HG03558 (cell line): ENCODE results near the gene TUBE1.
"Not testable (repeated sequence)": the region's sequence is repeated elsewhere in the genome, so short reads cannot be mapped to it uniquely, and the experiment has no call there.

Source experiments
- ATAC-seq: cut with Tn5 transposase; IDR thresholded peaks from one replicate; pipeline ENCODE4 v1.9.1; 2021; ENCODE audit warnings: moderate number of reproducible peaks; ENCODE audit not compliant: unreplicated experiment; ENCODE audit errors: extremely low read depth

The TUBE1 gene

DNA sequence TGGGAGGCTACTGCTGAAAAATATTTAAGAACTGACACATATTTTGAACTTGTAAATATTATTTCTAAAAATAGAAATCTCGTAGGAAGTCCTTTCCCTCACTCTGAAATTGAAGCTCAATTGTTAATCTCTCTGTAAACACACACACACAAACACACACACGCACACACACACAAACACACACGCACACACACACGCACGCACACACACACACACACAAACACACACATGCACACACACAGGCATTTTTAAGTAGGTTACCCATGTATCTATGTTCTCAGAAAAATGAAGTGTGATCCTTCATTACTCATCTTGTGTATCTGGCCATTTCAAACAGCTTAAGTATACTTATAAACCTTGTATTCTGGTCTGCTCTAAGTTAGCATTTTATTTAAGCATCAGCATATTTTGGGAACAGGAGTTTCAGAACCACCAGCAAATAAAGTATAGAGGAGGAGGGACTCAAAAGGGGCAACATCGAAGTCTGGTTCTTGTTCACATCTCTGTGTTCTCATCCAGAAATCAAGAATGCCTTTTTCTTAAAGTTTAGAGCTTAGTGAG, 21.8 kb downstream of the TUBE1 start:
- no peak for ATAC-seq

DNA sequence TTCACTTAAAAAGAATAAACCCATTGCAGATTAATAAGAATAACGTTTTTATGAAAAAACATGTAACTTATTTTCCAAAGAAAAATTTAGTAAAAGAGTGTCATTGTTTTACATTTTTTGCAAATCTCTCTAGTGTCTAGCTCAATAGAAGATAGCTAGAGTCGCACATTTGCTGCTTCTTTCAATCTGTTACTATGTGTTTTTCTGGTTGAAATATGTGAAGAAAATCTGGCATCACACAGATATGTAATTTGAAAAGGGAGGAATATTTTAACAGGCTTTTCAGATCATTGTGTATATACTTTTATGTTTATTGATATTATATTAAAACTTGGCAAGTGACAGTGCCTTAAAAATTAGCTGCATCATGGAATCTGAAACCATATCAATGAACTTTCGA, 24.3 kb downstream of the TUBE1 start:
- ATAC-seq: no peak

DNA sequence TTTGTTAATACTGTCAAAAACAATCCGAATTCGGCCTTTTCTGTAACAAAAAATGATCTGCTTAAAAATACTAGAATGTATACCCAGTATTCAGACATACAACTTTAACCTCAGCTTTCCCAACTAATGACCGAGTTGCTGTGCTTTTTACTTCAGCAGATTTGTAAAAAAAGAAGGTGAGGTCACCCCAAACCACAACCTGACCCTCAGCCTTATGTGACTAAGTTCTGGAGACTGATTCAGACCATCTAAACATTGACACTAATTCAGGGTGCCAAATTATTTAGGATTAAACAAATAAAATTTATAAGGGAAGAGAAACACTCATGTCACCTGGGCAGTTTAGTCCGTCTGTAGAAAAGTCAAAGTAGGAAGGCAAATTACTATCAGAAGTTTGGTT, 25.7 kb downstream of the TUBE1 start:
- ATAC-seq: no peak

DNA sequence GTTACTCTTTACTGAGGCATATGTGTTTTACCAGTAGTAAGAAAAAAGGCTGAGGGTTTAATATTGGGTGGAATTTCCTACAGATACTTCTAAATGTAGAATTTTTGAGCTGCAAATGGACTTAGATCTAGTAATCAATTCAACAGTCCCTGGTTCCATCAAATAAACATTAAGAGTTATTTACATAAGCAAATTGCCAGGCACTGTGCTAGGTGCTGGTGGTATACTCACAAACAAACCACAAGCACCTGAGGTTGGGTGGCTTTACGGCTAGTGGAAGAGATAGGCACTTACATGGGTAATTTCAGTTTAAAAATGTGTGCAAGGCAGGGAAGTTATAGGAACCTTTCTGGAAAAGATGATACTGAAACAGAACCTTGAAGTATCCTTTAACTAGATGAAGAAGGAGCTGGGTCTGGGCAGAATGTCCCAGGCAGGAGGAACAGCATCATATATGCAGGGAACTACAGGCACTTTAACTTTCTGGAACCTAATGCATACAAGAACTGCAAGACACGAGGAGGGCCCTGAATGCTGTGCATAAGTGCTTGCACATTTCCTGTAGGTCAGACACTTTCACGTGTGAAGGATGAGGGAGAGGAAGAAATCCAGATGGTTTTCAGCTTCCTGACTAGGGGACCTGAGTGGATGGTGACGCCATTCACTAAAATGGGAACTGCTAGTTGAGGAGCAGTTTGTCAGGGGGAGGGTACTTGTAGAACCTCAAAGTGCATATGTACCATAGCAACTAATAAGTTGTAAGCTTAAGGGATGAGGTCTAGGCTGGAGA, 28.8 kb downstream of the TUBE1 start:
- ATAC-seq: no peak

DNA sequence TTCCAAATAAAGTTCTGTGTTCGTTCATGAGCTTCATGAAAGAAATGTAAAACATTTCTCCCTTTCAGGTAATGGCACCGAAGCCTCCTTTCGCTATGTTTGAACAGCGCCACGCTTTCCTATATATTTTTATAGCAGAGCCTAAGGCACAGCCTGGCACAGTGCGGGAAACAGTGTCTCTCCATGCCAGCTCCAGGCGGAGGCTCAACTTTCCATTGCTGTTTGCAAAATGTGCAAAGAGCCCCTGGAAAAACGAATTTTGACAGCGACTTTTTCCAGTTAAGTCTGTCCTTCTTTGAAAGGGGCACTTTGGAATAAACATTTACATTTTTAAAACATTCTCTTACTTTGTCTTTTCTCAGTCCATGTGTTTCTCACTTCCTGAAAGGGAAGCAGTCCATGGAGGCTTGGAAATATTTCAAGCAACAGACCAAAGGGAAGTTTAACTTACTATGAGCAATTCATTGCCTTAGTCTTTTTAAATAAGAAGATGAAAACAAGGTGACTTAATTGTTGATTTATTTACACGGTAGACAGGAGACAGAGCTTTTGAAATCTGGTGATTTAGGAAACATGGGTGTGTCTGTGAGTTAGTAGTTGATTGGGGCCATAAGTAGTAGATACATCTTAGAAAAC, 32.6 kb downstream of the TUBE1 start:
- no peak for ATAC-seq

DNA sequence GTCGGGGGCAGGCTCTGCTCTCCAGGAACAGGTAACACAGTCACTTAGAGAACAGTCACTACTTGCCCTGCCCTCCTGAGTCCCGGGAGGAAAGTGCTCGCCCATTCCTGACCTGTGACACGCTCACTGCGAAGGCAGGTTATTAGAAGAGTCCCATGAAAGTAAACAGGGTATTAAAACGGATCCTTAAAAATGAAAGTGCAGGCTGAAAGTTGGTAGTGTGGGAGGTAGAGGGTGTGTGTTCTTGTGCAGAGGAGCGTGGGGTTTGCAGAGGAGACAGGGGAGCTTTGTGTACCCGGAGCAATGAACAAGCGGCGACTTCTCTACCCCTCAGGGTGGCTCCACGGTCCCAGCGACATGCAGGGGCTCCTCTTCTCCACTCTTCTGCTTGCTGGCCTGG, 33.3 kb downstream of the TUBE1 start, which contains the start of gene CCN6:
CCN6 (plus strand) TSS at position 104 of the 400 bp plus-strand sequence; CDS start at position 358, 254 bp downstream.
- no peak for ATAC-seq

DNA sequence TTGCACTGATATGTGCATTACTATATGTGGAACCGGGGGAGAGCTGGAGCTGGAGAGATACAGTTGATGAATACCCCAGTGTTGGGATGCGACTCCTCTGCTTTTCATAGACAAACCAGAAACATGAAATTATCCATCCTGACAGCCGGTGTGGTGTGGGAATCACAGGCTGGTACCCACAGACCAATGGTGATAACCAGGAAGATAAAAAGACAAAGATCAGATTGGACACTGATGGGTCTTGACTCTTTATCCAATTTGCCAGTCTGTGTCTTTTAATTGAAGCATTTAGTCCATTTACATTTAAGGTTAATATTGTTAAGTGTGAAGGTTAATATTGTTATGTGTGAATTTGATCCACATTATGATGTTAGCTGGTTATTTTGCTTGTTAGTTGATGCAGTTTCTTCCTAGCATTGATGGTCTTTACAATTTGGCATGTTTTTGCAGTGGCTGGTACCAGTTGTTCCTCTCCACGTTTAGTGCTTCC, 36.0 kb downstream of the TUBE1 start:
- not testable (repeated sequence) for ATAC-seq

DNA sequence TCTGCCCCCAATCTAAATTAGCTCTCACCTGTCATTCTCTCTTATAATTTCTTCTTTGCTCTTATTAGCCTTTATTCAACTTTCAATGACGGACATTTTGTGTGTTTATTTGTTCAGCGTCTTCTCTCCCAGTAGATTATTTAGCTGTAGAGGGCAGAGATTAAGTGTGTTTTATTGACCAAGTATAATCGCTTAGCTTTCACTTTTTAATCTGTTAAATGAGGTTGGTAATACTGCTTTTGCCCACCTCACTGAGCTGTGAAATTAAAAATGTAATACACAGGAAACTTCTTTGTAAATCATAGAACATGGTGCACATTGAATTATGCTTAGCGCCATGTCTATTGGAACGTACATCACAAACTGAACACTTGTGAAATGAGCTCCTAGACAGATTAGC, 36.9 kb downstream of the TUBE1 start:
- ATAC-seq: no peak

DNA sequence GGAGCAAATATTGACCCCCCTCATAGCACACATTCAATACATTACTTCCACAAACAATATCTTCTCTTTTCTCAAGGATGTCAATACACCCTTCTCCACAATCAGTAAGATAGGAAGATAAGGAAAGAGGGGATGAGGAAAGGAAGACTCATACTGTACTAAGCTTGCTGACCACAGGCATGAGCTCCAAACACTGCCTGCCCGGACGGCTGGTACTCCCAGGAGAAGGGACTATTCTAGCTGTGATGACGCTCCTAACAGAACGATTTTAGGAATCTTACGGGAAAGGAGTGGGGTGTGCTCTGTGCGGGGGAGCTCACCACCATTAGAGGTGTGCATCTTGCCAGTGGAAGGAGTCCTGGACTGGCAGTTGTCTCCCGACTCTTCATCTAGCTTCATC, 37.3 kb downstream of the TUBE1 start:
- ATAC-seq: no peak

DNA sequence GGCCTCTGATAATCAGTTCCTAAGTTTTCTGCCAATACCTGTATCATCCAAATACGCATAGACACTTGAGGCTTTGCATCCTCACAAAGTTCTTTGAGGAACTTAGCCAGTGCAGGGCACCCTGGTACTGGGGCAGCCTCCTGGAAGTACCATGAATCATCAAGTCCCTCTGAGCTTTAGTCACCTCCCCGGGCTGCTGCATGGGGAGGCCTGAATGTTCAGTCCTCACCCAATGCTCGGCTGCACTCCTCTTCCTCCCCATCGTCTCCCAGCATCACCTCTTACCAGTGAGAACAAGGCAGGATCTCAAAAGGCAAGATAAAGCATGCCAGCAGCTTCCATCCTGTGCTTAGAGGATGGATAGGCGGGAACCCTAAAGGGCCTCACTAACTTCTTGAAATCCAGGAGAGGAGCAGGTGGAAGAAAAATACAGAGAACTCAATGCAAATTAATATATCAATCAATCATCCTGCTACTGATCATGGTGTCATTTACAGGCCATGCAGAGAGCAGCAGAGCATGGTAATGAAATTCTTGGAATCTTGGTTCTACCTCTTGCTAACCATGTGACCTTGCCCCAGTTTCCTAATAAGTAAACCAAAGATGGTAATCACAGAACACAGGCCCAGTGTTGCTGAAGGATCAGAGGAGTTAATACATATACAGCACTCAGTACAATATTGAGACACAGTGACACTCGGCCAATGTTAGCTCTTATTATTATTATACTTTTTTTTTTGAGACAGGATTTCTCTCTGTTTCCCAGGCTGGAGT, 38.1 kb downstream of the TUBE1 start:
- ATAC-seq: no peak

DNA sequence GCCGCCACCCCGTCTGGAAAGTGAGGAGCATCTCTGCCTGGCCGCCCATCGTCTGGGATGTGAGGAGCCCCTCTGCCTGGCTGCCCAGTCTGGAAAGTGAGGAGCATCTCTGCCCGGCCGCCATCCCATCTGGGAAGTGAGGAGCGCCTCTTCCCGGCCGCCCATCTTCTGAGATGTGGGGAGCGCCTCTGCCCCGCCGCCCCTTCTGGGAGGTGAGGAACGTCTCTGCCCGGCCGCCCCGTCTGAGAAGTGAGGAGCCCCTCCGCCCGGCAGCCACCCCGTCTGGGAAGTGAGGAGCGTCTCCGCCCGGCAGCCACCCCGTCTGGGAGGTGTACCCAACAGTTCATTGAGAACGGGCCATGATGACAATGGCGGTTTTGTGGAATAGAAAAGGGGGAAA, 39.8 kb downstream of the TUBE1 start:
- not testable (repeated sequence) for ATAC-seq

- no peak for ATAC-seq
Observed at GRCh38 chr6:112044856-112045255, 42.4 kb downstream of the TUBE1 start.

DNA sequence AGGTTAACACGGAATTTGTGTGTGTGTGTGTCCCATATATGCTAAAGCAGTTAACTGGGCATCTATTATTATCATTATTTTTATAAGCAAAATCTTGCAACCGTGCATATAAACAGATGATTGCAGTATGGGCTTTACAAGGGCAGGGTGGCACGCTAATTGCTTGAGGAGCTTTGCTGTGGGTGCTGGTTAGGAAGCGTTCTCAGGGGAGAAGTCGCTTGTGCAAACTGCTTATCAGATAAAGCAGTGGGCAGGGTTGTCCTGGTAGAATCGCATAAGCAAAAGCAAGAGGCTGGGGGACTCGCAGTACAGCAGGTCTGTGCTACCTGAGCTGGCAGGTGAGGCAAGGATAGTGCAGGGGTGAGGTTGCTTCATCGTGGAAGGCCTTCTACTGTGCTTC, 43.1 kb downstream of the TUBE1 start:
- ATAC-seq: no peak

DNA sequence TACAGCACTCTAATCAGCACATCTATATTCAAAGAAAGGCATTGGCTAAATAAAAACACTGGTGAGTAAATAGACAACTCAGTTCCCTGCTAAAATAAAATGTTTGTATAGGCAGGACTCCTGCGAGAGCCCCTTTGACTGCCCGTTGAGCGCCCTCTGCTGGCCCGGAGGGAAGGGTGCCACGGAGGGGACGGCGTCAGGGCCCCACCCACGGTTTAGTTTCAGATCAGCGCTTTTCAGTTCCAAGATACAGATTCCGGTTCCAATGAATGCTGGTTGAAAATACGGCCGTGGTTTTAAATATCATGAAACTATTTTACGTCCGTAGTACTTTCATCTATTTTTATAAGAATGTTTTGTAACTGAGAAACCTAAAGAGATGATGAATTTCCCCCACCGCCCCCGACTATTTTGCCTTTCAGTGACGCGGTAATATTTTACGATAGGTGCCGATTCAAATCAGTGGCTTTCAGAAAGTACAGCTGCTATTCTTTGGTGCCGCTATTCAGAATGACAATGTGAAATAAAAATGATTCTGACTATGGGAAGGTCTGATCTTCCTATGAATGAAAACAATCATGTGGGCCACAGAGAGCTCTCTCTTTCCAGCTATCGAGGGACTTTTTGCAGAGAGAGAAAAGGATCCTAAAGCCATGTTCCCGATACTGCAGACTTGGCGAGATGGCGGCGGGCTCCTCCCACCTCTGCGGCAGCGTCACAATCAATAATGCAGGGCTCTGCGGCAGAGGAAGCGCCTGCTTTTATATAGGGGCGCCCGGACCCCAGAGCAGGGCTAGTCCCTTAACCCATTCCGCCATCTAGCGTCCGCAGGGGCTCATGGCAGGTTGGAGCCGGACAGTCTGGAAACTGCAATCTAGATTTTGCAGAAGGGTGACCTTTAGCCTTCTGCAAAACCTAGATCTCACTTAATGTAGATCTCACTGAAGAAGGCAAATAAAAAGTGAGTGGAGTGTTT, 44.0 kb downstream of the TUBE1 start:
- peak; percentile 81 for ATAC-seq

DNA sequence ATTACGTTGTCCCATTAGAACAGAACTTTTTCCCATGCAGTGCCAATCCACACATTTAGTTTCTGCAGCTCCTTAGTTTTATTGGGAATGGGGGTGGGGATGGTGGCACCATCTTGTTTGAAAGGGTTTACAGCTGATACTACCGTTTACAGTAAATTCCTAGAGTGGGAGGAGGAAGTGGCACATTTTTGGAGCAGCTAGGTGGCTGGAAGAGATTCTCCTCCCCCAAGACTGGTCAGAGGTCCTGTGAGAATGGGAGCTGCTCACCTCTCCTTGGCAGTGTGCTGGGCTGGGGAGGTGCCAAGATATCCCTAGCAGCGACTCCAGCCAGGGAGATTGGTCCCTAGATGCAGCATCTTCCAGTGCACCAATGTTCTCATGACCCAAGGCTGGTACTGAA, 45.7 kb downstream of the TUBE1 start:
- no peak for ATAC-seq

DNA sequence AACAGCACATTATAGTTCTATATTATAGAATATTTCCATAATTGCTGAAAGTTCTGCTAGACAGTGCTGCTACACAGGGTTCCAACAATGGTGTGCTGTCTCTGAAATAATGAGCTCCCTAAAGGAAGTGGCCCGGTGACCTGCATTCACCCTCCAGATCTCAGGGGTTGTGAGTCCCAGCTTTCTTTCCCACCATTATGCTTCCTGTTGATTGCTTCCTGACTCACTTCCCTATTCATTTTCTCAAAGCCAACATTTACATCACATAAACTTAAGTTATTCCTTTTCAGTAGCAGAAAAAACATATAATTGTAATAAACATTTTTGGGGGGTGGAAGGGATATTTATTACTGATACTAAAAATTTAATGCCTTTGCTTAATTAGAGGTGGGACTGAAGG, 46.3 kb downstream of the TUBE1 start:
- no peak for ATAC-seq

- ATAC-seq: no peak
Observed at GRCh38 chr6:112039431-112039770, 47.9 kb downstream of the TUBE1 start.

DNA sequence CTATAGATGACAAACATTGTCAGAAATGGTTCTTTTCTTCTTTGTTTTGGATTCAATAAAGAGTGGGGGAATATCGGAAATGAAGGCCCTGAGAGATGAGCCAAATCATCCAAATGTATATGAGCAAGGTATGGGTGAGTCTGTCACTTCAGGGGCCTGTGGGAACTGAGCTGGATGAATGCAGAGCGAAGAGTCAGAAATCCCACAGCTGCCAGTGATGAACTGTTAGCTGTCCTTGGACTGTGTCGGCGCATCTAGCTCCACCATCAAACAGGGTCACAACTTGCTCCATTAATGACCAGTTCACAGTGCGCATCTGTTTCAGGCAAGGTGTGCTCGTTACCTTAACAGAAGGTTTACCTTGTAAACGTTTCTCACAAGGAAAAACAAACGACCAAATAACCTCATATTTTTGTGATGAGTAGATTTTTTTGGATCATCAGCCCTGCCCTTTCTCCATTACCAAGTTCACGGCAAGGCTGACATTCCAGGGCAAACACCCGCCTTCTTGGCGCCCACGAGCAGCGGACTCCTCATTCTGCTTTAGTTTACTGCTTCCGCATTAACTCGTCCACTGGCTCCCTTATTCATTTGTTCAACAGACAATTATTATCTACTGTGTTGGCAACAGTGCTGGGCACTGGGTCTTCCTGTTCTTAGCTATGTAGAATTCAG, 48.4 kb downstream of the TUBE1 start:
- no peak for ATAC-seq

GRCh38 chr6:112038268-112038667, 49.0 kb downstream of the TUBE1 start:
- no peak for ATAC-seq
